Breast epithelium (tissue), 4 donors: ENCODE measurements around the gene FOSL1. TPM values are rescaled to one million over a fixed set of nuclear protein-coding genes. Genes with fewer than 3 reads are reported as not detected.

Experiments used
- DNase-seq, 2 donors: peaks; one replicate each; pipeline ENCODE4 v3.0.0-alpha.2; 2019; ENCODE audit warnings: low spot score in 2 of 2
- H3K27ac ChIP-seq, 2 donors: fragments of 200-600 bp; sonication (generic) in 1 of 2; one replicate each; pipeline ENCODE4 v1.5.1; 2016 to 2019; ENCODE audit warnings: mild to moderate bottlenecking in 1 of 2
- H3K27me3 ChIP-seq, 2 donors: fragments of 200-600 bp; sonication (generic) in 1 of 2; one replicate each; pipeline versions ENCODE4 v1.5.1 to v1.6.0; 2017 to 2019; ENCODE audit warnings: control low read depth in 1 of 2, mild to moderate bottlenecking in 1 of 2
- H3K36me3 ChIP-seq: fragments of 200-600 bp; one replicate; pipeline ENCODE4 v1.5.1; 2019
- H3K4me1 ChIP-seq, 2 donors: fragments of 200-600 bp; sonication (generic); one replicate each; pipeline ENCODE4 v1.5.1; 2016 to 2019; ENCODE audit warnings: control low read depth in 1 of 2
- H3K4me3 ChIP-seq, 3 donors: fragments of 200-600 bp; sonication (generic); 1 replicate in 2 of 3; 2 replicates in 1 of 3; pipeline ENCODE4 v1.5.1; 2016 to 2019; ENCODE audit warnings: mild to moderate bottlenecking in 3 of 3, moderate library complexity in 2 of 3
- H3K9me3 ChIP-seq, 2 donors: fragments of 200-600 bp; sonication (generic) in 1 of 2; one replicate each; pipeline ENCODE4 v1.5.1; 2016 to 2019; ENCODE audit warnings: control low read depth in 1 of 2
- POLR2A ChIP-seq: fragments of 450-650 bp; IDR thresholded peaks from one replicate; pipeline ENCODE4 v1.6.1; 2016; ENCODE audit warnings: antibody characterized with exemption, mild to moderate bottlenecking, moderate library complexity
- POLR2AphosphoS5 ChIP-seq, 3 donors: sonication (generic); formaldehyde crosslinking; IDR thresholded peaks; one replicate each; pipeline ENCODE4 v1.6.1; 2017; ENCODE audit warnings: antibody characterized with exemption in 3 of 3
- intact Hi-C: fragments of 100-400 bp; cut with DNase I; formaldehyde crosslinking; loops from one replicate; pipeline ENCODE4 v1.15.1; 2023; ENCODE audit warnings: low total_unique reads
- total RNA-seq, 3 donors: library from RNA; depleted of rRNA; stranded (reverse); fragments of >200 nt; gene quantifications; one replicate each; pipeline ENCODE4 v1.1.0, GENCODE V29; 2016
- TF ChIP-seq, protein P1 (sequence below), 3 donors: fragments of 450-650 bp; IDR thresholded peaks; one replicate each; pipeline ENCODE4 v1.5.1; 2016 to 2017; ENCODE audit warnings: antibody characterized with exemption in 3 of 3, mild to moderate bottlenecking in 3 of 3, moderate library complexity in 3 of 3

Gene FOSL1
- total RNA-seq, 3 donors from 2014 or later, result 2.4 to 17.0 (median 7.2) TPM

DNA sequence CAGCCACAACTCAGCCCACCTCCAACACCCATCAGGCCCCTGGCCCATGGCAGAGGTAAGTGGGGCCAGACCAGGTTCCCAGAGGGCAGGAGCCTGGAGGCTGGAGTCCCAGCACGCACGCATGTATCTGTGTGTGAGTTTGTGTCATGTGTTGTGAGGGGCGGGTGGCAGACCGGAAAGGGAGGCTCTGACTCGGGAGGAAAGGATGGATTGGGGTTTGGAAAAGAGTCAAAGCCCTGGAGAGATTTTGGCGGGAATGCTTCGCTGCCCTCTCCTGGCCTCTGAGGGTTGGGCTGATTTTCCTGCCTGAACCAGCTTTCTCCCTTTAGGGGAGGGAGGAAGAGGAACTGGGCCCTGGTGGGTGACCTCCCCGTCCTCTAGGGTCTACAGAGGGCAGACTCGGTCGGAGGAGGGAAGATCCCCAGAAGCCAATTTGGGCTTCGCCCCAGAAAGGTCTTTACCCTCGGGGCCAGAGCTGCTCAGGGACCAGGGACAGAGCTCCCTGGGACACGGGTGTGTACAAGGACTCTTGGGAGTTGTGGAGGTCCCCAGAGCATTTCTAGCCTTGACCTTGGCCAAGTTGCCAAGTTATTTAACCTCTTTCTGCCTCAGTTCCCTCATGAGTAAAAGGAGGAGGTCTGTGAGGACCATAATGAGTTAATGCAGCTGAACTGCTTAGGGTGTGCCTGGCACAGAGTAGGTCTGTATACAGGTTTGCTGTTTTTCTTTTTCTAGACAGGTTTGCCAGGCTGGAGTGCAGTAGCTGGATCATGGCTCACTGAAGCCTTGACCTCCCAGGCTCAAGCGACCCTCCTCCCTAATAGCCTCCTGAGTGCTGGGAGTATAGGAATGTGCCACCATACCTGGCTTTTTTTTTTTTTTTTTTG, 11.7 kb upstream of the FOSL1 start:
- H3K4me1 ChIP-seq, result peaks cover 9 to 10% of the 10 kb centered on the region in 2 donors
- H3K27ac ChIP-seq, result peak overlapping the region; percentile 67 to 87

DNA sequence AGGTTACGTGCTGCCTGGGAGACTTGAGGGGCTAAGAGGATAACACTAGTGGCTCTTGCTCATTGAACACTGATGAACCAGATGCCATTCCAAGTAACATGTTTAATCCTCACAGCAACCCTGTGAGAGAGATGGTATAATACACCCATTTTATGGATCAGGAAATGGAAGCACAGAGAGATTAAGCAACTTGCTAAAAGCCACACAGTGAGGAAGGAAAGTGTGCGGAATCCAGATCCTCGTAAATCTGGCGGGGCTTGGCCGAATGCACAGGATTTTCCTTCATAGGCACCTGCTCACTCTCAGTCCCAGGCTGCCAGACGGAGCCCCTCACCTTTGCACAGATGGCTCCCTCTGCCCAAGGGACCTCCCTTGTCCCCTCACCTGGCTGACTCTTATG, 7.7 kb upstream of the FOSL1 start:
- no peaks in the 10 kb centered on the region for H3K36me3 ChIP-seq
- intact Hi-C loops, result no loop called here
- TF ChIP-seq POLR2AphosphoS5 (IDR thresholded peaks at IDR 0.05) (no peak), POLR2A (no peak)
- TF ChIP-seq, protein P1, sequence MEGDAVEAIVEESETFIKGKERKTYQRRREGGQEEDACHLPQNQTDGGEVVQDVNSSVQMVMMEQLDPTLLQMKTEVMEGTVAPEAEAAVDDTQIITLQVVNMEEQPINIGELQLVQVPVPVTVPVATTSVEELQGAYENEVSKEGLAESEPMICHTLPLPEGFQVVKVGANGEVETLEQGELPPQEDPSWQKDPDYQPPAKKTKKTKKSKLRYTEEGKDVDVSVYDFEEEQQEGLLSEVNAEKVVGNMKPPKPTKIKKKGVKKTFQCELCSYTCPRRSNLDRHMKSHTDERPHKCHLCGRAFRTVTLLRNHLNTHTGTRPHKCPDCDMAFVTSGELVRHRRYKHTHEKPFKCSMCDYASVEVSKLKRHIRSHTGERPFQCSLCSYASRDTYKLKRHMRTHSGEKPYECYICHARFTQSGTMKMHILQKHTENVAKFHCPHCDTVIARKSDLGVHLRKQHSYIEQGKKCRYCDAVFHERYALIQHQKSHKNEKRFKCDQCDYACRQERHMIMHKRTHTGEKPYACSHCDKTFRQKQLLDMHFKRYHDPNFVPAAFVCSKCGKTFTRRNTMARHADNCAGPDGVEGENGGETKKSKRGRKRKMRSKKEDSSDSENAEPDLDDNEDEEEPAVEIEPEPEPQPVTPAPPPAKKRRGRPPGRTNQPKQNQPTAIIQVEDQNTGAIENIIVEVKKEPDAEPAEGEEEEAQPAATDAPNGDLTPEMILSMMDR (IDR thresholded peaks at IDR 0.05), result no peak
- no peaks in the 10 kb centered on the region for H3K27me3 ChIP-seq
- H3K9me3 ChIP-seq, result no peaks in the 10 kb centered on the region
- no peak for DNase-seq
- no peak overlapping the region for H3K4me3 ChIP-seq
- H3K4me1 ChIP-seq, result no peaks in the 10 kb centered on the region
- H3K27ac ChIP-seq, result no peak overlapping the region

More for the DNA sequence above, 11.7 kb upstream of the FOSL1 start:
- Histone ChIP-seq H3K4me3 (peak overlapping the region in 1 of 3 donors; percentile 37), H3K27me3 (no peaks in the 10 kb centered on the region), H3K36me3 (no peaks in the 10 kb centered on the region), H3K9me3 (no peaks in the 10 kb centered on the region)
- TF ChIP-seq, protein P1 (IDR thresholded peaks at IDR 0.05), result peak in 2 of 3 donors; percentile 25 to 28
- no peak for TF ChIP-seq POLR2A
- peak in 2 of 3 donors; percentile 22 to 36 for TF ChIP-seq POLR2AphosphoS5 (IDR thresholded peaks at IDR 0.05)
- peak in 1 of 2 donors; percentile 64 for DNase-seq
- intact Hi-C loops, result no loop called here

DNA sequence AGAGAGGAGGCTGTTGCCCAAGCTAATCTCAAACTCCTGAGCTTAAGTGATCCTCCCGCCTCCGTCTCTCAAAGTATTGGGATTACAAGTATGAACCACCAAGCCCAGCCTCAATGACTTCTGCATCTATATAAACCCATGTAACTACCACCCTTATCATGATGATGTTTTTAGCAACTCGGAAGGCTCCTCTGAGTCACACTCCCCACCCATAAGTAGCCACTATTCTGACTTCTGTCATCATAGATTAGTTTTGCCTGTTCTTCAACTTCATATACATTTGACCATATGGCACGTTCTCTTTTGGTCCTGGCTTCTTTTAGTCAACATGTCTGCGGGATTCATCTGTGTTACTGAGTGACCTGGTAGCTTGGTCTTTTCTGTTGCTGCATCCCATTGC, 6.4 kb upstream of the FOSL1 start:
- intact Hi-C loops, result no loop called here
- TF ChIP-seq POLR2A (no peak), POLR2AphosphoS5 (IDR thresholded peaks at IDR 0.05) (no peak)
- TF ChIP-seq, protein P1 (IDR thresholded peaks at IDR 0.05), result no peak
- Histone ChIP-seq H3K27me3 (no peaks in the 10 kb centered on the region), H3K36me3 (no peaks in the 10 kb centered on the region), H3K4me3 (no peak overlapping the region), H3K4me1 (no peaks in the 10 kb centered on the region), H3K9me3 (no peaks in the 10 kb centered on the region), H3K27ac (no peak overlapping the region)
- DNase-seq, result no peak

DNA sequence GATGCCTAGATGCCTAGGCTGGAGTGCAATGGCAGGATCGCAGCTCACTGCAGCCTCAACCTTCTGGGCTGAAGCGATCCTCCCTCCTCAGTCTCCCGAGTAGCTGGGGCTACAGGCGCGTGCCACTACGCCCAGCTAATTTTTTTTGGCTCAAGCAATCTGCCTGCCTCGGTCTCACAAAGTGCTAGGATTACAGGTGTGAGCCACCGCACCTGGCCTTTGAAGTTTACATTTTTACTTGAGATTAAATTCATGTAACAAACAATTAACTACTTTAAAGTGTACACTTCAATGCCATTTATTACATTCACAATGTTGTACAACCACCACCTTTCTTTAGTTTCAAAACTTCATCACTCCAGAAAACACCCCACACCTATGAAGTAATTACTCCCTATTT, 3.5 kb upstream of the FOSL1 start:
- H3K36me3 ChIP-seq, result no peaks in the 10 kb centered on the region
- intact Hi-C loops, result no loop called here

More for the DNA sequence above, 3.5 kb upstream of the FOSL1 start:
- TF ChIP-seq POLR2AphosphoS5 (IDR thresholded peaks at IDR 0.05), result no peak
- TF ChIP-seq, protein P1 (IDR thresholded peaks at IDR 0.05), result no peak
- no peak for TF ChIP-seq POLR2A
- no peak for DNase-seq
- peaks cover 0 to 8% of the 10 kb centered on the region in 2 donors for H3K27me3 ChIP-seq
- H3K9me3 ChIP-seq, result no peaks in the 10 kb centered on the region
- no peak overlapping the region for H3K4me3 ChIP-seq
- H3K4me1 ChIP-seq, result peaks cover 0 to 6% of the 10 kb centered on the region in 2 donors
- no peak overlapping the region for H3K27ac ChIP-seq
